A549 (cell line): Measurements from ENCODE around the gene NOL3. TPM values are rescaled to one million over a fixed set of nuclear protein-coding genes. Genes with fewer than 3 reads are reported as not detected.

Experiments
- ATAC-seq, 2 experiments: fragments of 200-7000 bp in 1 of 2; fragments of >200 bp in 1 of 2; cut with Nextera tagmentation in 1 of 2; cut with Tn5 transposase in 1 of 2; 3 replicates each; pipeline versions ENCODE4 v1.8.0 to v1.9.1; 2018 to 2020; ENCODE audit warnings: mild to moderate bottlenecking in 1 of 2, moderate library complexity in 1 of 2
- CTCF ChIA-PET: fragments of 300-600 bp; sonication (Branson Sonifier 250); formaldehyde crosslinking; extraction: SDS; loops from one replicate; lab custom pipeline; 2021; ENCODE audit warnings: antibody characterized with exemption, inconsistent platforms; lab: Yijun Ruan, JAX
- POLR2A ChIA-PET: fragments of 350-600 bp; formaldehyde crosslinking; extraction: SDS; loops from one replicate; lab custom pipeline; 2021; ENCODE audit warnings: antibody characterized with exemption, inconsistent platforms; lab: Yijun Ruan, JAX
- DNase-seq, 2 experiments: peaks; one replicate each; pipeline versions ENCODE4 v3.0.0 to v3.0.0-alpha.2; 2011 to 2016; ENCODE audit warnings: low read depth in 1 of 2, low spot score in 1 of 2
- FAIRE-seq: peaks from 2 replicates; lab custom pipeline; 2011; peaks lifted over from hg19 to GRCh38; lab: Jason Lieb, UNC
- H3K27ac ChIP-seq, 2 experiments: fragments of >200 bp; sonication (Bioruptor Twin); formaldehyde crosslinking; 3 replicates each; pipeline ENCODE4 v1.5.1; 2016 to 2017
- H3K4me1 ChIP-seq: fragments of >200 bp; sonication (Bioruptor Twin); formaldehyde crosslinking; 3 replicates; pipeline ENCODE4 v1.6.1; 2016
- H3K4me2 ChIP-seq: fragments of >200 bp; sonication (Bioruptor Twin); formaldehyde crosslinking; 3 replicates; pipeline ENCODE4 v1.6.1; 2016
- H3K4me3 ChIP-seq: fragments of >200 bp; sonication (Bioruptor Twin); formaldehyde crosslinking; 3 replicates; pipeline ENCODE4 v1.5.1; 2016
- H3K9me3 ChIP-seq: fragments of >200 bp; sonication (Bioruptor Twin); formaldehyde crosslinking; 3 replicates; pipeline ENCODE4 v1.6.1; 2016
- CHD4 ChIP-seq: fragments of 200-600 bp; sonication (generic); IDR thresholded peaks from 2 replicates; pipeline ENCODE4 v1.6.1; 2016; ENCODE audit warnings: antibody characterized with exemption, mild to moderate bottlenecking, borderline replicate concordance
- EHF ChIP-seq: fragments of 250-450 bp; sonication (Bioruptor Pico); IDR thresholded peaks from 2 replicates; pipeline ENCODE4 v1.5.0; 2020; ENCODE audit warnings: mild to moderate bottlenecking
- EHMT2 ChIP-seq: fragments of 200-600 bp; sonication (generic); IDR thresholded peaks from 2 replicates; pipeline ENCODE4 v1.6.1; 2016; ENCODE audit warnings: antibody characterized with exemption, low read depth, mild to moderate bottlenecking, moderate library complexity
- FOSL2 ChIP-seq, 2 experiments: fragments of 450-650 bp in 1 of 2; fragments of >200 bp in 1 of 2; sonication (Bioruptor Twin) in 1 of 2; formaldehyde crosslinking; IDR thresholded peaks; 2 replicates each; pipeline versions ENCODE4 v1.5.0 to v1.6.1; 2016 to 2020; ENCODE audit warnings: mild to moderate bottlenecking in 1 of 2, moderate library complexity in 1 of 2
- GATA3 ChIP-seq: IDR thresholded peaks from 2 replicates; pipeline ENCODE4 v1.6.1; 2012; ENCODE audit warnings: borderline replicate concordance
- MAZ ChIP-seq: fragments of 150-350 bp; IDR thresholded peaks from 2 replicates; pipeline ENCODE4 v1.6.1; 2014; ENCODE audit warnings: antibody characterized with exemption, low read depth, low read length, borderline replicate concordance
- MYC ChIP-seq: IDR thresholded peaks from 2 replicates; pipeline ENCODE4 v1.6.1; 2012; ENCODE audit warnings: mild to moderate bottlenecking, inconsistent platforms, low read length, improper control_type of control experiment, borderline replicate concordance
- NPAS2 ChIP-seq: fragments of 250-450 bp; sonication (Bioruptor Pico); IDR thresholded peaks from 2 replicates; pipeline ENCODE4 v1.8.0; 2022; ENCODE audit warnings: mild to moderate bottlenecking, moderate library complexity, borderline replicate concordance
- POLR2AphosphoS2 ChIP-seq: conservative IDR thresholded peaks from 2 replicates; pipeline ENCODE4 v1.6.1; 2012; ENCODE audit warnings: low read length, improper control_type of control experiment, inconsistent platforms
- RAD21 ChIP-seq, 2 experiments: fragments of >200 bp in 1 of 2; sonication (Bioruptor Twin) in 1 of 2; formaldehyde crosslinking in 1 of 2; IDR thresholded peaks in 1 of 2; conservative IDR thresholded peaks in 1 of 2; 2 replicates in 1 of 2; 3 replicates in 1 of 2; pipeline ENCODE4 v1.6.1; 2012 to 2018; ENCODE audit warnings: inconsistent platforms in 1 of 2
- RFX5 ChIP-seq: fragments of 450-650 bp; IDR thresholded peaks from 2 replicates; pipeline ENCODE4 v1.7.1; 2014; ENCODE audit warnings: antibody characterized with exemption, mild to moderate bottlenecking, moderate library complexity
- RNF2 ChIP-seq: fragments of 200-600 bp; sonication (generic); IDR thresholded peaks from 2 replicates; pipeline ENCODE4 v1.6.1; 2016; ENCODE audit warnings: low read depth, mild to moderate bottlenecking, antibody characterized with exemption, moderate library complexity, borderline replicate concordance
- SMC3 ChIP-seq: fragments of >200 bp; sonication (Bioruptor Twin); formaldehyde crosslinking; IDR thresholded peaks from 3 replicates; pipeline ENCODE4 v1.6.1; 2018; ENCODE audit warnings: inconsistent platforms
- SREBF2 ChIP-seq: fragments of 450-650 bp; IDR thresholded peaks from 2 replicates; pipeline ENCODE4 v1.6.1; 2014; ENCODE audit warnings: mild to moderate bottlenecking, moderate library complexity
- TFCP2L1 ChIP-seq: fragments of 250-450 bp; sonication (Bioruptor Pico); IDR thresholded peaks from 2 replicates; pipeline ENCODE4 v1.5.0; 2021; ENCODE audit warnings: mild to moderate bottlenecking
- WGBS: methylation state at CpG from one replicate; pipeline ENCODE4 v1.1.6; 2017; ENCODE audit errors: missing lambda C conversion rate; 5-methylcytosine and 5-hydroxymethylcytosine counted together
- polyA plus RNA-seq, 4 experiments: library from polyadenylated mRNA; depleted of rRNA in 3 of 4; stranded (reverse); fragments of >200 nt; fragmentation: RNase III in 1 of 4; extraction: RNeasy Plus Mini Kit Qiagen cat#74134 plus additional on column Dnase treatment in 1 of 4; gene quantifications; 2 replicates in 3 of 4; 3 replicates in 1 of 4; pipeline ENCODE4 v1.2.3, GENCODE V29; 2011 to 2017
- TF ChIP-seq, protein P1 (sequence below): IDR thresholded peaks from 2 replicates; pipeline ENCODE4 v1.6.1; 2012
- TF ChIP-seq, protein P2 (sequence below): IDR thresholded peaks from 2 replicates; pipeline ENCODE4 v1.6.1; 2012; ENCODE audit warnings: low read depth, borderline replicate concordance
- TF ChIP-seq, protein P3 (sequence below): fragments of >200 bp; sonication (Bioruptor Twin); formaldehyde crosslinking; IDR thresholded peaks from 2 replicates; pipeline ENCODE4 v1.6.1; 2016
- TF ChIP-seq, protein P4 (sequence below): fragments of 250-450 bp; sonication (Bioruptor Pico); IDR thresholded peaks from 2 replicates; pipeline ENCODE4 v1.5.0; 2020; ENCODE audit warnings: low read depth, mild to moderate bottlenecking, moderate library complexity
- TF ChIP-seq, protein P5 (sequence below): fragments of 200-600 bp; sonication (generic); IDR thresholded peaks from 2 replicates; pipeline ENCODE4 v1.6.1; 2016; ENCODE audit warnings: antibody characterized with exemption, mild to moderate bottlenecking, moderate library complexity

NOL3 gene
- polyA plus RNA-seq, 2 of the 4 experiments (the other 2 are of a cell fraction), result 22.6 to 39.1 TPM

DNA sequence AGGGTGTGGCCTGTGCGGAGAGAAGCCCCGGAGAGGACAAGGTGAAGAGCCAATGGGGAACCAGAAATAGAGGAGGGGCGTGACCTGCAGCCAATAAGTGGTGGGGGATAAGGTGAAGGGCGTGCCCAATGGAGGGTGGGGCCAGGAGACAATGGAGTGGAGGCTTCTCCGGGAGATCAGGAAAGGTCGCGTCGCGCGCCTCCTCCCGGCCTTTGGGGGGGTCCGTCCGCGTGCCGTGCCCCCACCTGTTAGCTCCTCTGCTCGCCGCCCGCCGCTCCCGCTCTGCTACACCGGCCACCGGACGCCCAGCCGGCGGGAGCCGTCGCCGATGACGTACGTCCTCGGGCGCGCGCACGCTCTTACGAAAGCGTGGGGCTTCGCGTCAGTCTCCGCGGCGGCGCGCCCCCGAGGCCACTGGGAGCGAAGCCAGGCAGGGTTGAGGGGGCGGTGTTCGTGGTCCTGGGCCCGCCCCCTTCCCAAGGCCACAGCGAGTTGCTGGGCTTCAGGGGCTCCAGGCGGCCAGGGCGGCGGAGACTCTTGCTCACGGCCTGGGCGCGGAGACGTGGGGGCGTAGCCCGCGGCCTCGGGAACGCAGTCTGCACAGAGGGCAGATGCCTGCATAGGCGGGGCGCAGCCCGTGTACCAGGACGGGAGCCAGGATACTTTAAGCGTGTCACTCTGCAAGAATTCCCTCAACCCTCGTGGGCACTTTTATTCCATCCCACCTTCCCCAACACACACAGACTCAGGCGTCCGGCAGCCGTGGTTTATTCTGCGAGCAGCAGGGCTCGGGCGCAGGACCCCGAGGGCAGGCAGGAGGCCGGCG, 13.5 kb downstream of the NOL3 start, which contains the start of gene MATCAP1 (continued):
- TF ChIP-seq CHD4 (no peak), GATA3 (no peak), RNF2 (no peak), FOSL2 (IDR thresholded peaks at IDR 0.05) (no peak), FOSL2 (CRISPR knock-in tag; IDR thresholded peaks at IDR 0.05) (no peak; the same call in 1 of the 2 replicates), RFX5 (peak; percentile 54; the same call in 1 of the 2 replicates), NPAS2 (CRISPR knock-in tag) (no peak), POLR2AphosphoS2 (no peak), TFCP2L1 (CRISPR knock-in tag) (no peak), SREBF2 (no peak)
- TF ChIP-seq, protein P1, sequence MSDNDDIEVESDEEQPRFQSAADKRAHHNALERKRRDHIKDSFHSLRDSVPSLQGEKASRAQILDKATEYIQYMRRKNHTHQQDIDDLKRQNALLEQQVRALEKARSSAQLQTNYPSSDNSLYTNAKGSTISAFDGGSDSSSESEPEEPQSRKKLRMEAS, result peak; percentile 49
- TF ChIP-seq, protein P2, sequence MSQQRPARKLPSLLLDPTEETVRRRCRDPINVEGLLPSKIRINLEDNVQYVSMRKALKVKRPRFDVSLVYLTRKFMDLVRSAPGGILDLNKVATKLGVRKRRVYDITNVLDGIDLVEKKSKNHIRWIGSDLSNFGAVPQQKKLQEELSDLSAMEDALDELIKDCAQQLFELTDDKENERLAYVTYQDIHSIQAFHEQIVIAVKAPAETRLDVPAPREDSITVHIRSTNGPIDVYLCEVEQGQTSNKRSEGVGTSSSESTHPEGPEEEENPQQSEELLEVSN, result peak; percentile 31; the same call in 1 of the 2 replicates

DNA sequence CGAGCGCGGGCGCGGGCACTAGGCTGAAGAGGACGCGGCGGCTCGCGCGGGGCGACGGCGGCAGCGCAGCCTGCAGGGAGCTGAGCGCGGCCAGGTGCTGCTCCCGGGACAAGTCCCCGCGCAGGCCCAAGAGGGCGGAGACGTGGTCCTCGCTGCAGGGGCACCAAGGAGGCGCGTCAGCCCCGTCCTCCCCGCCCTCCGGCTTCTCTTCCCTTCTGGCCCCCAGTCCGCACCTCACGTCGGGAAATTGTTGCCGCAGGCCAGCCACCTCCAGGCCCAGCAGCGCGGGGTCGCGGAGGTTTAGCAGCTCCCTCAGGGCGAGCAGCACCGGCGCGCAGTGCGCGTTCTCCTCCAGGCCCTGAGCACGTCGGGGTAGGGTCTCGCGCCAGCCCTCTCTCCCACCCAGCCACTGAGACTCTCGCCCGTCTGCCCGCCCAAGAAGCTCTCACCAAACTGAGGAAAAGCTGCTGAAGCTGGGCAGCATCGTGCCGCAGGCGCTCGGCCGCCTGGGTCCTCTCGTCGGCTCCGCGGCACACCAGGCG, 14.2 kb downstream of the NOL3 start:
- H3K27ac ChIP-seq, result peak overlapping the region; percentile 93 to 97
- FAIRE-seq (no peak), ATAC-seq (peak; percentile 37 to 47), DNase-seq (peak in 1 of 2 experiments; percentile 40)
- WGBS, result 41% methylated on average over 46 of the region's 59 CpGs
- H3K9me3 ChIP-seq, result no peaks in the 10 kb centered on the region
- POLR2A ChIA-PET, result interaction anchor here (1.5 to 1.6 kb wide), 3 partner anchors 10 to 167 kb away, joined by 3 to 4 read pairs (median 3); partner anchors contain the start of gene TMEM208
- H3K4me1 ChIP-seq, result peaks cover 33% of the 10 kb centered on the region
- peak overlapping the region; percentile 89 for H3K4me2 ChIP-seq
- H3K4me3 ChIP-seq, result peak overlapping the region; percentile 66
- CTCF ChIA-PET, result interaction anchor here (0.5 to 10.7 kb wide), 56 partner anchors 10 to 293 kb away, joined by 3 to 162 read pairs (median 5); partner anchors contain the start of genes B3GNT9, CES3, FBXL8 and NOL3
- TF ChIP-seq, protein P3, sequence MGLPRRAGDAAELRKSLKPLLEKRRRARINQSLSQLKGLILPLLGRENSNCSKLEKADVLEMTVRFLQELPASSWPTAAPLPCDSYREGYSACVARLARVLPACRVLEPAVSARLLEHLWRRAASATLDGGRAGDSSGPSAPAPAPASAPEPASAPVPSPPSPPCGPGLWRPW, result no peak
- TF ChIP-seq, all 56 proteins: peak for 0

DNA sequence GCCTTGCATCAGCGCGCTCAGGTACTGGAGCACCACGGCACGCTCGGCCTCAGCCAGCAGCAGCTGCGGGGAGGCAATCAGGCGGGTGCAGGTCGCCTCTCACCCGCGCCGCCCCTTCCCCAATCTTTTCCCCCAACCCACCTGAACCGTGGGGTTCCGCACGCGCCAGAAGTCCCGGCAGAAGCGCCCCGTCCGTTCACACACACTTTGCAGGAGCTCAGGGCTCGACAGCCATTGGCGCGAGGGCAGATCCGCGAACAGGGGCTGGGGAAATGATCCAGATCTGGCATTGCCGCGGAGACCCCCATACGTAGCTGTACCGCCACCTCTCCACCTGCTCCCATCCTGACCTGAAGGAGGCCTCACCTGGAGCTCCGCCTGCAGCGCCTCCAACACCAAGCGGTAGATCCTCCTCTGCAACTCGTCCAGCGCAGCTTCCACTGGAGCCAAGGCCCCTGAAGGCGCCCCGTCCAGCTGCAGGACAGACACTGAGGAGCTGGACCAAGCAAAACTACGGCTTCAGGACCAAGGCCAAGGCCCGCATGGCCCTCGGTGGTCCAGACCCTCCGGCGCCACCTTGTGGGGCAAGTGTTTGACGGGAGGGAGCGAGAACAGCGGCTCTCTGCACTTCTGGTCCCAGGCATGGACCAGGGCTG, 14.8 kb downstream of the NOL3 start:
- DNase-seq, result peak; percentile 73 to 91
- CTCF ChIA-PET, result interaction anchor here (0.5 to 10.7 kb wide), 61 partner anchors 9 to 293 kb away, joined by 3 to 162 read pairs (median 5); partner anchors contain the start of genes B3GNT9, CES3, FBXL8 and NOL3
- peak overlapping the region; percentile 89 for H3K4me2 ChIP-seq
- H3K9me3 ChIP-seq, result no peaks in the 10 kb centered on the region
- WGBS, result 49% methylated on average over 35 of the region's 43 CpGs
- POLR2A ChIA-PET, result interaction anchor here (1.5 to 1.6 kb wide), 3 partner anchors 11 to 167 kb away, joined by 3 to 4 read pairs (median 3); partner anchors contain the start of gene TMEM208
- H3K27ac ChIP-seq, result no peak overlapping the region
- peaks cover 33% of the 10 kb centered on the region for H3K4me1 ChIP-seq
- FAIRE-seq, result no peak
- no peak overlapping the region; the same call in 2 of the 3 replicates for H3K4me3 ChIP-seq
- ATAC-seq, result peak; percentile 63 to 75
- TF ChIP-seq, protein P4, sequence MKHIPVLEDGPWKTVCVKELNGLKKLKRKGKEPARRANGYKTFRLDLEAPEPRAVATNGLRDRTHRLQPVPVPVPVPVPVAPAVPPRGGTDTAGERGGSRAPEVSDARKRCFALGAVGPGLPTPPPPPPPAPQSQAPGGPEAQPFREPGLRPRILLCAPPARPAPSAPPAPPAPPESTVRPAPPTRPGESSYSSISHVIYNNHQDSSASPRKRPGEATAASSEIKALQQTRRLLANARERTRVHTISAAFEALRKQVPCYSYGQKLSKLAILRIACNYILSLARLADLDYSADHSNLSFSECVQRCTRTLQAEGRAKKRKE (CRISPR knock-in tag), result 0 out of 2 replicates have a peak, but pooled peaks have one; percentile 40
- TF ChIP-seq SMC3, result peak; percentile 91
- TF ChIP-seq, protein P5, sequence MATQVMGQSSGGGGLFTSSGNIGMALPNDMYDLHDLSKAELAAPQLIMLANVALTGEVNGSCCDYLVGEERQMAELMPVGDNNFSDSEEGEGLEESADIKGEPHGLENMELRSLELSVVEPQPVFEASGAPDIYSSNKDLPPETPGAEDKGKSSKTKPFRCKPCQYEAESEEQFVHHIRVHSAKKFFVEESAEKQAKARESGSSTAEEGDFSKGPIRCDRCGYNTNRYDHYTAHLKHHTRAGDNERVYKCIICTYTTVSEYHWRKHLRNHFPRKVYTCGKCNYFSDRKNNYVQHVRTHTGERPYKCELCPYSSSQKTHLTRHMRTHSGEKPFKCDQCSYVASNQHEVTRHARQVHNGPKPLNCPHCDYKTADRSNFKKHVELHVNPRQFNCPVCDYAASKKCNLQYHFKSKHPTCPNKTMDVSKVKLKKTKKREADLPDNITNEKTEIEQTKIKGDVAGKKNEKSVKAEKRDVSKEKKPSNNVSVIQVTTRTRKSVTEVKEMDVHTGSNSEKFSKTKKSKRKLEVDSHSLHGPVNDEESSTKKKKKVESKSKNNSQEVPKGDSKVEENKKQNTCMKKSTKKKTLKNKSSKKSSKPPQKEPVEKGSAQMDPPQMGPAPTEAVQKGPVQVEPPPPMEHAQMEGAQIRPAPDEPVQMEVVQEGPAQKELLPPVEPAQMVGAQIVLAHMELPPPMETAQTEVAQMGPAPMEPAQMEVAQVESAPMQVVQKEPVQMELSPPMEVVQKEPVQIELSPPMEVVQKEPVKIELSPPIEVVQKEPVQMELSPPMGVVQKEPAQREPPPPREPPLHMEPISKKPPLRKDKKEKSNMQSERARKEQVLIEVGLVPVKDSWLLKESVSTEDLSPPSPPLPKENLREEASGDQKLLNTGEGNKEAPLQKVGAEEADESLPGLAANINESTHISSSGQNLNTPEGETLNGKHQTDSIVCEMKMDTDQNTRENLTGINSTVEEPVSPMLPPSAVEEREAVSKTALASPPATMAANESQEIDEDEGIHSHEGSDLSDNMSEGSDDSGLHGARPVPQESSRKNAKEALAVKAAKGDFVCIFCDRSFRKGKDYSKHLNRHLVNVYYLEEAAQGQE, result peak; percentile 98
- no peak for TF ChIP-seq FOSL2 (IDR thresholded peaks at IDR 0.05)
- TF ChIP-seq FOSL2 (CRISPR knock-in tag; IDR thresholded peaks at IDR 0.05), result no peak
- TF ChIP-seq MYC, result 0 out of 2 replicates have a peak, but pooled peaks have one; percentile 57
- TF ChIP-seq, protein P2, result no peak
- TF ChIP-seq EHF (CRISPR knock-in tag), result 0 out of 2 replicates have a peak, but pooled peaks have one; percentile 30
- 0 out of 2 replicates have a peak, but pooled peaks have one; percentile 47 for TF ChIP-seq MAZ
- TF ChIP-seq RAD21 (conservative IDR thresholded peaks at IDR 0.05 in 1 of 2, IDR thresholded peaks at IDR 0.05 in 1 of 2), result peak; percentile 73 to 74
- TF ChIP-seq EHMT2, result peak; percentile 62
